Calu3 (cell line): ENCODE results near the gene SH2B3. TPM values are rescaled to one million over a fixed set of nuclear protein-coding genes. Genes with fewer than 3 reads are reported as not detected.

Experiments
- BruUV-seq: library from RNA; stranded (reverse); fragments of 400-500 nt; replicated peaks from 2 replicates; lab custom pipeline; 2021; lab: Mats Ljungman, UMichigan
- CTCF ChIA-PET: fragments of 300-600 bp; sonication (Branson Sonifier 250); formaldehyde crosslinking; loops from one replicate; lab custom pipeline; 2022; ENCODE audit warnings: antibody characterized with exemption; lab: Charles Lee
- DNase-seq: peaks from one replicate; pipeline ENCODE4 v3.0.0; 2022
- H3K27ac Mint-ChIP-seq: one replicate; pipeline ENCODE4 v1.8.0; 2022; ENCODE audit warnings: mixed read lengths; ENCODE audit not compliant: unreplicated experiment
- H3K27me3 Mint-ChIP-seq: one replicate; pipeline ENCODE4 v1.8.0; 2022; ENCODE audit warnings: mixed read lengths; ENCODE audit not compliant: unreplicated experiment
- H3K36me3 Mint-ChIP-seq: one replicate; pipeline ENCODE4 v1.8.0; 2022; ENCODE audit warnings: mild to moderate bottlenecking, moderate library complexity, mixed read lengths; ENCODE audit not compliant: insufficient read depth, unreplicated experiment
- H3K4me1 Mint-ChIP-seq: one replicate; pipeline ENCODE4 v1.8.0; 2022; ENCODE audit warnings: mild to moderate bottlenecking, low read depth, mixed read lengths; ENCODE audit not compliant: unreplicated experiment
- H3K4me3 Mint-ChIP-seq: one replicate; pipeline ENCODE4 v1.8.0; 2022; ENCODE audit warnings: mild to moderate bottlenecking, low read depth, moderate library complexity, mixed read lengths; ENCODE audit not compliant: unreplicated experiment
- H3K9me3 Mint-ChIP-seq: one replicate; pipeline ENCODE4 v1.8.0; 2022; ENCODE audit warnings: low read depth, mixed read lengths; ENCODE audit not compliant: unreplicated experiment
- intact Hi-C: fragments of 100-400 bp; cut with micrococcal nuclease; formaldehyde crosslinking; loops from one replicate; pipeline ENCODE4 v1.10.0; 2022; ENCODE audit not compliant: unreplicated experiment
- total RNA-seq: library from RNA; stranded (reverse); gene quantifications from 2 replicates; pipeline ENCODE4 v1.2.3, GENCODE V29; 2022
- TF ChIP-seq, protein P1 (sequence below): fragments of 200-600 bp; IDR thresholded peaks from one replicate; pipeline ENCODE4 v1.8.0; 2022; ENCODE audit warnings: antibody characterized with exemption; ENCODE audit not compliant: unreplicated experiment

The SH2B3 gene
- total RNA-seq, 1 experiment from 2014 or later, result 14.3 TPM

GRCh38 chr12:111405149-111405858, 419 bp upstream of the SH2B3 start:
- CTCF ChIA-PET, result interaction anchor here (0.7 to 3.7 kb wide), 3 partner anchors 8 to 46 kb away, joined by 5 to 33 read pairs (median 8); no protein-coding TSS in a partner anchor
- DNase-seq, result peak; percentile 98
- TF ChIP-seq, protein P1, sequence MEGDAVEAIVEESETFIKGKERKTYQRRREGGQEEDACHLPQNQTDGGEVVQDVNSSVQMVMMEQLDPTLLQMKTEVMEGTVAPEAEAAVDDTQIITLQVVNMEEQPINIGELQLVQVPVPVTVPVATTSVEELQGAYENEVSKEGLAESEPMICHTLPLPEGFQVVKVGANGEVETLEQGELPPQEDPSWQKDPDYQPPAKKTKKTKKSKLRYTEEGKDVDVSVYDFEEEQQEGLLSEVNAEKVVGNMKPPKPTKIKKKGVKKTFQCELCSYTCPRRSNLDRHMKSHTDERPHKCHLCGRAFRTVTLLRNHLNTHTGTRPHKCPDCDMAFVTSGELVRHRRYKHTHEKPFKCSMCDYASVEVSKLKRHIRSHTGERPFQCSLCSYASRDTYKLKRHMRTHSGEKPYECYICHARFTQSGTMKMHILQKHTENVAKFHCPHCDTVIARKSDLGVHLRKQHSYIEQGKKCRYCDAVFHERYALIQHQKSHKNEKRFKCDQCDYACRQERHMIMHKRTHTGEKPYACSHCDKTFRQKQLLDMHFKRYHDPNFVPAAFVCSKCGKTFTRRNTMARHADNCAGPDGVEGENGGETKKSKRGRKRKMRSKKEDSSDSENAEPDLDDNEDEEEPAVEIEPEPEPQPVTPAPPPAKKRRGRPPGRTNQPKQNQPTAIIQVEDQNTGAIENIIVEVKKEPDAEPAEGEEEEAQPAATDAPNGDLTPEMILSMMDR, result peak; percentile 55
- Mint-ChIP-seq H3K27ac (peak overlapping the region; percentile 83), H3K4me3 (peak overlapping the region; percentile 86), H3K27me3 (no peaks in the 10 kb centered on the region), H3K36me3 (peaks cover 48% of the 10 kb centered on the region), H3K4me1 (peaks cover 61% of the 10 kb centered on the region), H3K9me3 (no peaks in the 10 kb centered on the region)
- BruUV-seq, result no TSS peak
- intact Hi-C loops, result no loop called here

- no peaks in the 10 kb centered on the region for H3K9me3 Mint-ChIP-seq
- H3K4me1 Mint-ChIP-seq, result peaks cover 54% of the 10 kb centered on the region
- intact Hi-C loops, result no loop called here
- H3K27ac Mint-ChIP-seq, result peak overlapping the region; percentile 64
- peaks cover 48% of the 10 kb centered on the region for H3K36me3 Mint-ChIP-seq
- TF ChIP-seq, protein P1, result no peak
- H3K27me3 Mint-ChIP-seq, result no peaks in the 10 kb centered on the region
- CTCF ChIA-PET, result interaction anchor here (1.2 kb wide), 1 partner anchor 10 kb away, joined by 3 read pairs; no protein-coding TSS in a partner anchor
- peak overlapping the region; percentile 86 for H3K4me3 Mint-ChIP-seq
- BruUV-seq, result TSS peak; percentile 36
- no peak for DNase-seq
Observed at GRCh38 chr12:111406474-111407376, 1.0 kb downstream of the SH2B3 start.

DNA sequence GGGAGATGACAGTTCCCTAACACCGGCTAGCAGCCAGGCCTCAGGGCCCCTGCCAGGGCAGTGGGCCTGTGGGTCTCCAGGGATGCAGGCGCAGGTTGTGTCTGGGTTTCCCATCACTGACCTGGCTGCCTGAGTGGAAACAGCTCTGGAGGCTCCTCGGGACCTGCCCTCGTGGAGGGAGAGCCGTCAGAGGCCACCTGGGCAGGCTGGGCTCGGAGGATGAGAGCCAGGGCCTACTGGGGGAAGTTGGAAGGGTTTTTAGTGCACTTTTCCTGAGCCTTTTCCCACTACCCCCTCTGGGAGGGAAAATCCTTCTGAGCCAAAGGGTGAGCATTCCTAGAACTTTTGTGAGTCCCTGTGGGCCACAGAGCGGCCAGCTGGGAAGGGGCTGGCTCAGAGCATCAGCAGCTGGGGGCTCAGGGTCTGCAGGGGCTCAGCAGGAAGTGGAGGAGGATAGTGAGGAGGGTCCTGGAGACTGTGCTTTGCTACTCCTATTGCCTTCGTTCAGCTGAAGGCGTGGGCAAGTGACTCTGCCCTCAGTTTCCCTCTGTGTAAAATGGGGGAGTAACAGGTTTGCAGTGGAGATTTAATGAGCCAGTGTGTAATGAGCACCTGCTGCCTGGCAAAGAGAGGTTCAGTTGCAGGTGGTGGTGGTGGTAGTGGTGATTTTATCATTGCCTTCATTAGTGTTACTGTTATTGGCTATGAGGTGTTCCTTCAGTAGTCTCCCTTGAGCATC, 1.8 kb downstream of the SH2B3 start:
- no TSS peak for BruUV-seq
- CTCF ChIA-PET, result interaction anchor here (1.2 kb wide), 1 partner anchor 10 kb away, joined by 3 read pairs; no protein-coding TSS in a partner anchor
- Mint-ChIP-seq H3K4me1 (peaks cover 63% of the 10 kb centered on the region), H3K9me3 (no peaks in the 10 kb centered on the region), H3K27me3 (no peaks in the 10 kb centered on the region), H3K27ac (no peak overlapping the region), H3K4me3 (peak overlapping the region; percentile 86), H3K36me3 (peaks cover 48% of the 10 kb centered on the region)
- no peak for DNase-seq
- intact Hi-C loops, result no loop called here
- TF ChIP-seq, protein P1, result no peak

GRCh38 chr12:111408116-111408440, 2.4 kb downstream of the SH2B3 start:
- TF ChIP-seq, protein P1, result no peak
- H3K27ac Mint-ChIP-seq, result no peak overlapping the region
- DNase-seq, result no peak
- CTCF ChIA-PET, result no interaction called here
- no peaks in the 10 kb centered on the region for H3K27me3 Mint-ChIP-seq
- H3K9me3 Mint-ChIP-seq, result no peaks in the 10 kb centered on the region
- no TSS peak for BruUV-seq
- intact Hi-C loops, result no loop called here
- H3K4me3 Mint-ChIP-seq, result no peak overlapping the region
- H3K4me1 Mint-ChIP-seq, result peaks cover 63% of the 10 kb centered on the region
- H3K36me3 Mint-ChIP-seq, result peaks cover 43% of the 10 kb centered on the region
